Adrenal gland (tissue), 5 donors: Measurements from ENCODE around the gene ADAMTS12.

Experiments
- CTCF ChIP-seq, 6 experiments: fragments of 450-650 bp in 4 of 6; fragments of 200-600 bp in 2 of 6; sonication (generic) in 1 of 6; IDR thresholded peaks; 1 replicate in 5 of 6; 2 replicates in 1 of 6; pipeline versions ENCODE4 v1.5.1 to v1.8.0; 2016 to 2021; ENCODE audit warnings: antibody characterized with exemption in 6 of 6, mild to moderate bottlenecking in 2 of 6, moderate library complexity in 1 of 6
- POLR2A ChIP-seq, 2 donors: fragments of 450-650 bp; IDR thresholded peaks; one replicate each; pipeline ENCODE4 v1.6.1; 2017; ENCODE audit warnings: antibody characterized with exemption in 2 of 2, mild to moderate bottlenecking in 2 of 2, moderate library complexity in 1 of 2
- donor health status: DM: no; HTN: no; CAD: no.

- TF ChIP-seq CTCF (IDR thresholded peaks at IDR 0.05) (no peak), POLR2A (IDR thresholded peaks at IDR 0.05) (no peak)
Measured at GRCh38 chr5:33756491-33756890, 135.3 kb downstream of the ADAMTS12 start.
